CD14-positive monocyte (primary cell): ENCODE results near the gene IL6R. TPM values are rescaled to one million over a fixed set of nuclear protein-coding genes. Genes with fewer than 3 reads are reported as not detected.
A peak's percentile ranks its signal among the peaks of the same experiment; 100 is the strongest.

Source experiments
- DNase-seq, 3 donors: peaks; one replicate each; pipeline ENCODE4 v3.0.0-alpha.2; 2011 to 2022
- H2AFZ ChIP-seq: 2 replicates; pipeline ENCODE4 v1.6.0; 2012; ENCODE audit warnings: mild to moderate bottlenecking, low read depth, low read length, inconsistent platforms; ENCODE audit not compliant: insufficient read depth, poor library complexity, severe bottlenecking
- H3K27ac ChIP-seq, 2 donors: 1 replicate in 1 of 2; 2 replicates in 1 of 2; pipeline ENCODE4 v1.5.1; 2012 to 2013; ENCODE audit warnings: low read length in 2 of 2, control low read depth in 1 of 2, inconsistent platforms in 1 of 2, low read depth in 1 of 2, mild to moderate bottlenecking in 1 of 2
- H3K27me3 ChIP-seq, 2 donors: one replicate each; pipeline versions ENCODE4 v1.6.0 to v1.6.1; 2011 to 2013; ENCODE audit warnings: low read length in 2 of 2; ENCODE audit not compliant: control insufficient read depth in 2 of 2, insufficient read depth in 2 of 2
- H3K36me3 ChIP-seq, 2 donors: replicated peaks in 1 of 2; 1 replicate in 1 of 2; 2 replicates in 1 of 2; pipeline versions ENCODE4 v1.5.1 to v1.6.1; 2012 to 2013; ENCODE audit warnings: low read length in 2 of 2, control low read depth in 1 of 2, inconsistent platforms in 1 of 2, mild to moderate bottlenecking in 1 of 2; ENCODE audit not compliant: insufficient read depth in 2 of 2, control insufficient read depth in 1 of 2
- H3K4me1 ChIP-seq, 2 donors: 1 replicate in 1 of 2; 2 replicates in 1 of 2; pipeline versions ENCODE4 v1.5.1 to v1.6.1; 2012 to 2013; ENCODE audit warnings: low read length in 2 of 2, control low read depth in 1 of 2, inconsistent platforms in 1 of 2, mild to moderate bottlenecking in 1 of 2, moderate library complexity in 1 of 2; ENCODE audit not compliant: insufficient read depth in 2 of 2, control insufficient read depth in 1 of 2
- H3K4me2 ChIP-seq: replicated peaks from 2 replicates; pipeline ENCODE3; 2012; ENCODE audit warnings: low read length, moderate library complexity, mild to moderate bottlenecking; ENCODE audit not compliant: poor library complexity, severe bottlenecking; ENCODE audit errors: extremely low read depth
- H3K4me3 ChIP-seq, 3 experiments: fragments of 200-600 bp in 1 of 3; sonication (generic) in 1 of 3; replicated peaks in 1 of 3; 1 replicate in 2 of 3; 2 replicates in 1 of 3; pipeline ENCODE4 v1.5.1; 2011 to 2013; ENCODE audit warnings: low read length in 3 of 3, mild to moderate bottlenecking in 3 of 3, control low read depth in 2 of 3, low read depth in 2 of 3, inconsistent platforms in 1 of 3, moderate library complexity in 1 of 3
- H3K79me2 ChIP-seq: 2 replicates; pipeline ENCODE4 v1.6.0; 2012; ENCODE audit warnings: mild to moderate bottlenecking, control low read depth, inconsistent platforms, low read length, moderate library complexity; ENCODE audit not compliant: insufficient read depth
- H3K9ac ChIP-seq: 2 replicates; pipeline ENCODE4 v1.6.0; 2017; ENCODE audit warnings: low read length, mild to moderate bottlenecking; ENCODE audit not compliant: insufficient read depth, poor library complexity, severe bottlenecking
- H3K9me3 ChIP-seq, 2 donors: replicated peaks in 1 of 2; 1 replicate in 1 of 2; 2 replicates in 1 of 2; pipeline versions ENCODE4 v1.5.1 to v1.6.1; 2012 to 2013; ENCODE audit warnings: low read length in 2 of 2, control low read depth in 1 of 2; ENCODE audit not compliant: control insufficient read depth in 1 of 2, insufficient read depth in 1 of 2
- H4K20me1 ChIP-seq: 2 replicates; pipeline ENCODE4 v1.6.0; 2012; ENCODE audit warnings: mild to moderate bottlenecking, low read length, control low read depth, moderate library complexity; ENCODE audit not compliant: insufficient read depth
- H3K27ac Mint-ChIP-seq, 7 donors: one replicate each; pipeline ENCODE4 v1.8.0; 2020; ENCODE audit warnings: mild to moderate bottlenecking in 7 of 7, mixed read lengths in 7 of 7, moderate library complexity in 6 of 7, inconsistent platforms in 2 of 7
- H3K27me3 Mint-ChIP-seq, 3 donors: one replicate each; pipeline ENCODE4 v1.8.0; 2021 to 2022; ENCODE audit warnings: low read depth in 3 of 3, mild to moderate bottlenecking in 3 of 3, mixed read lengths in 3 of 3, moderate library complexity in 3 of 3, inconsistent platforms in 1 of 3
- H3K36me3 Mint-ChIP-seq, 2 donors: one replicate each; pipeline ENCODE4 v1.8.0; 2020; ENCODE audit warnings: mixed read lengths in 2 of 2, inconsistent platforms in 1 of 2, mild to moderate bottlenecking in 1 of 2
- H3K4me1 Mint-ChIP-seq: one replicate; pipeline ENCODE4 v1.8.0; 2020; ENCODE audit warnings: mild to moderate bottlenecking, mixed read lengths
- H3K4me3 Mint-ChIP-seq, 2 donors: one replicate each; pipeline ENCODE4 v1.8.0; 2020; ENCODE audit warnings: mild to moderate bottlenecking in 2 of 2, mixed read lengths in 2 of 2, moderate library complexity in 1 of 2
- H3K9me3 Mint-ChIP-seq, 7 donors: one replicate each; pipeline ENCODE4 v1.8.0; 2020 to 2022; ENCODE audit warnings: mixed read lengths in 7 of 7, mild to moderate bottlenecking in 6 of 7, moderate library complexity in 6 of 7, inconsistent platforms in 2 of 7
- CTCF ChIP-seq: fragments of 200-600 bp; IDR thresholded peaks from one replicate; pipeline ENCODE4 v1.8.0; 2022; ENCODE audit warnings: antibody characterized with exemption, mild to moderate bottlenecking
- WGBS: methylation state at CpG from one replicate; pipeline ENCODE4 v1.1.5; 2013; ENCODE audit warnings: missing lambda C conversion rate; ENCODE audit not compliant: insufficient coverage; 5-methylcytosine and 5-hydroxymethylcytosine counted together
- intact Hi-C, 2 donors: fragments of 100-400 bp; cut with micrococcal nuclease; formaldehyde crosslinking; loops; one replicate each; pipeline versions ENCODE4 v1.15.0 to v1.15.1; 2023
- polyA plus RNA-seq, 3 donors: library from polyadenylated mRNA; depleted of rRNA in 1 of 3; unstranded in 2 of 3; stranded (reverse) in 1 of 3; fragments of 300-500 nt in 2 of 3; fragments of >200 nt in 1 of 3; fragmentation: Illumina TruSeq in 2 of 3; gene quantifications; 1 replicate in 2 of 3; 2 replicates in 1 of 3; pipeline ENCODE4 v1.2.3, GENCODE V29; 2012 to 2021

IL6R gene
- polyA plus RNA-seq, 3 donors = 56.4 to 81.7 (median 62.1) TPM

- Mint-ChIP-seq H3K27me3 (peaks cover 51 to 80% (median 52%) of the 10 kb centered on the region in 3 donors), H3K4me3 (peak overlapping the region; percentile 62 to 87), H3K27ac (no peak overlapping the region), H3K4me1 (peaks cover 18% of the 10 kb centered on the region), H3K9me3 (peaks cover 3 to 28% (median 18%) of the 10 kb centered on the region in 7 donors), H3K36me3 (peaks cover 7 to 12% of the 10 kb centered on the region in 2 donors)
- Histone ChIP-seq H3K9ac (no peak overlapping the region), H3K36me3 (no peaks in the 10 kb centered on the region), H3K4me2 (peak overlapping the region; percentile 82), H3K27ac (no peak overlapping the region), H4K20me1 (no peaks in the 10 kb centered on the region), H2AFZ (peak overlapping the region; percentile 70), H3K4me1 (peaks cover 18 to 25% of the 10 kb centered on the region in 2 donors), H3K4me3 (peak overlapping the region in 2 of 3 experiments; percentile 36 to 69), H3K79me2 (no peaks in the 10 kb centered on the region), H3K27me3 (peaks cover 55 to 66% of the 10 kb centered on the region in 2 donors), H3K9me3 (peaks cover 6 to 17% of the 10 kb centered on the region in 2 donors)
- no peak for TF ChIP-seq CTCF
- intact Hi-C loops = no loop called here
- DNase-seq = peak in 1 of 3 donors; percentile 20
- WGBS = 18% methylated on average over 54 of the region's 54 CpGs
These were observed 96.4 kb downstream of the IL6R start for GRCh38 chr1:154501423-154502065.

GRCh38 chr1:154502066-154502743, 97.1 kb downstream of the IL6R start, which contains the start of the genes SHE and TDRD10:
TSS of gene SHE (minus strand) at chr1:154502412. CDS start at chr1:154502026, 386 bp downstream.
TSS of gene TDRD10 (plus strand) at chr1:154502219. CDS start at chr1:154506904, 4,685 bp downstream.
- peaks cover 3 to 28% (median 18%) of the 10 kb centered on the region in 7 donors for H3K9me3 Mint-ChIP-seq
- no peaks in the 10 kb centered on the region for H4K20me1 ChIP-seq
- WGBS = 2% methylated on average over 90 of the region's 90 CpGs
- peaks cover 11% of the 10 kb centered on the region for H3K4me1 Mint-ChIP-seq
- H3K27me3 ChIP-seq = peaks cover 55 to 72% of the 10 kb centered on the region in 2 donors
- H3K27me3 Mint-ChIP-seq = peaks cover 55 to 85% (median 56%) of the 10 kb centered on the region in 3 donors
- no peak for TF ChIP-seq CTCF
- DNase-seq = no peak
- H3K27ac ChIP-seq = no peak within 1 kb of the TSS
- H3K4me2 ChIP-seq = peak within 1 kb of the TSS; percentile 82
- peak within 1 kb of the TSS; percentile 70 for H2AFZ ChIP-seq
- H3K36me3 Mint-ChIP-seq = peaks cover 7 to 12% of the 10 kb centered on the region in 2 donors
- H3K4me1 ChIP-seq = peaks cover 12 to 18% of the 10 kb centered on the region in 2 donors
- H3K79me2 ChIP-seq = no peaks in the 10 kb centered on the region
- H3K9me3 ChIP-seq = peaks cover 6 to 17% of the 10 kb centered on the region in 2 donors
- H3K36me3 ChIP-seq = no peaks in the 10 kb centered on the region
- intact Hi-C loops = no loop called here
- H3K4me3 ChIP-seq = peak within 1 kb of the TSS in 2 of 3 experiments; percentile 36 to 69
- H3K4me3 Mint-ChIP-seq = peak within 1 kb of the TSS; percentile 73 to 87
- no peak within 1 kb of the TSS for H3K9ac ChIP-seq
- no peak within 1 kb of the TSS for H3K27ac Mint-ChIP-seq
